Measurements from ENCODE around the gene SMCO4.
"Not testable (repeated sequence)": the region's sequence is repeated elsewhere in the genome, so short reads cannot be mapped to it uniquely, and the experiment has no call there.

The SMCO4 gene

DNA sequence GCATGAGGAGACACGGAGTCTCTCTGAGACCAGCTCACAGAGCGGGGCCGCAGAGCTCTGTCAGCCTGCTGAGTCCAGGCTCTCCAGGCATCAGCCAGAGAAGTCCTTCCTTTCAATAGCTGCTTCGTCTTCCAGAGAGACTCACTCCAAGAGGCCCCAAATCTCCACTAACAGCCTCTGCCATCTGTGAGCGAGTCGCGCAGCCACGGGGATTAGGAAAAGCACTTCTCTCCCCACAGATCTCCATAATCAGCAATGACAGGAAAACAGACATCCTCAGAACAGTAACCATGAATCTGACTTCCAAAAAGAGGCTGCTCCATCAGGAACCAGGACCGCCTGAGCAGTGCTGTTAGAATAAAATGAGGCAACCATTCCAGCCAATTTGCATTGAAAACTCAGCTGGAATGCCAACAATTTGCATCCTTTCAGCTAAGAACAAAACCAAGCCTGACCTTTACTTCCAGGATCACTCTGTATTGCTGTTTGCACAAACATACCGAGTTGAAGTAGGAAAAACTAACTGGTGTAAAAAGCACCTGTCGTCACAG lies 65.4 kb downstream of the SMCO4 start:
- DNase-seq (ENCODE audit: low read depth in 2 of 2), result no peak

DNA sequence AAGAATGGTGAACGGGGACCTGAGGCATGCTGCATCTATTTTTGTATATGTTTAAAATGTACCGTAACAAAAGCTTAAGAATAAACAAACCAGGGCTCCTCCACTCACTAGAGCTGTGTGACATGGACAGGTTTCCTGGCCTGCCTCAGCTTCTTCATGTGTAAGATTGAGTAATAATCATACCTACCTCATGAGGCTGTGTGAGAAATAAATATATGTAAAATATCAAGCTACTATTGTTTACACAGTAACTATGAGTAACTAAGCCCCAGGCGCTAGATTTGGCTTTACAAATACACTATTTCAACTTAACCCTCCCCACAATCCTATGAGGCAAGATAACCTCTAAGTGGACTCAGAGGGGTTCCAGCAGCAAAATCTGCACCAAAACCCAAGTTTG lies 66.4 kb downstream of the SMCO4 start:
- DNase-seq (ENCODE audit: low read depth in 2 of 2), result no peak

DNA sequence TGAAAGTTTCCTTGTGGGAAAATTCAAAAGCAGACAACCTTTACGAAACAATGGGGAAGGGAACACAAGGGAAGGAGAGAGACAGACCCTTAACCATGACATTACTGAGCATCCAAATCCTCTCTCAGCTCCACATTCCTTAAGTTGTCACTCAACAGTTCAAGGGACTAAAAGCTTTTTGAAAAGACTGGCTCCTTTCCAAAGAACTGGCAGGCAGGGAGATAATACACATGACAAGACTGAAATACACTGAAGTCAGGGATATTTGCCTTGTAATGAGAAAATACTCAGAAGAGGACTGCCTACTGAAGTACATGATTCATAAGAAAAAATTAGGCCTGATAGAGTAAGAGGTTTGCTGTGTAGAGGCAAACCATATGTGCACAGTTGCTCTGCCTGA lies 69.1 kb downstream of the SMCO4 start:
- DNase-seq (ENCODE audit: low read depth in 2 of 2), result no peak

DNA sequence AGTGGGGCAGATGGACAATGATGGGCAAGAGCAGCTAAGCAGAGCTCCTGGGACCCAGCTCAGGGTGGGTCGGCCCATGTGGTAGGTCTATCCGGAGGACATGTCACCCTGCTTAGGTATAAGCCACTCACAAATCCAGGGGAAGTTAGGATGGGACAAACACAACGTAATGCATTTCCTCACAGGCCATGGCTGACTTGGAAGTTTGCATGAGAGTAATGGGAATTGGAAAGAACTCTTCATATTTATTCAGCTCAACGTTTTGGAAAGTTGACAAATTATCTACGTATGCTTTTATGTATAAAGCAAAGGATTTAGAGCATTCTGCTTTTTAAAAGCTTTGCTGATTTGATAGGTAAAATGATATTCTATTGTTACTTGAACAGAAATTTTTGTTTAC lies 74.9 kb downstream of the SMCO4 start:
- DNase-seq (ENCODE audit: low read depth in 2 of 2), result no peak

DNA sequence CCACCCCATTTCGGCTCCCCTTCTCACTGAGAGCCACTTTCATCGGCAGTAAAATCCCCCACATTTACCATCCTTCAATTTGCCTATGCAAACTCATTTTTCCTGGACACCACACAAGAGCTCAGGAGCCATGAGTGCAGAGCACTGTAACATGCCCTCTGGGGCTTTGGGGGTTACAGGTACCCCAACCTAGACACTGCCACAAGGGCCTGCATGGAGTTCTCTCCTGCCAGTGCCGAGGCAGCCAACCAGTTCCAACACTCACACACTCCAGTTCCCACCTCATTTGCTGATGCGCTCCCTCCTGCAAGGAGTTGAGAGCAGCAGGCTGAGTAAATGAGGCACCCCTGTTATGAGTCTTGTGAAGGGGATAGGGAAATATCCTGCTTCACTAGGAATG lies 76.1 kb downstream of the SMCO4 start:
- no peak for DNase-seq (ENCODE audit: low read depth in 2 of 2)

DNA sequence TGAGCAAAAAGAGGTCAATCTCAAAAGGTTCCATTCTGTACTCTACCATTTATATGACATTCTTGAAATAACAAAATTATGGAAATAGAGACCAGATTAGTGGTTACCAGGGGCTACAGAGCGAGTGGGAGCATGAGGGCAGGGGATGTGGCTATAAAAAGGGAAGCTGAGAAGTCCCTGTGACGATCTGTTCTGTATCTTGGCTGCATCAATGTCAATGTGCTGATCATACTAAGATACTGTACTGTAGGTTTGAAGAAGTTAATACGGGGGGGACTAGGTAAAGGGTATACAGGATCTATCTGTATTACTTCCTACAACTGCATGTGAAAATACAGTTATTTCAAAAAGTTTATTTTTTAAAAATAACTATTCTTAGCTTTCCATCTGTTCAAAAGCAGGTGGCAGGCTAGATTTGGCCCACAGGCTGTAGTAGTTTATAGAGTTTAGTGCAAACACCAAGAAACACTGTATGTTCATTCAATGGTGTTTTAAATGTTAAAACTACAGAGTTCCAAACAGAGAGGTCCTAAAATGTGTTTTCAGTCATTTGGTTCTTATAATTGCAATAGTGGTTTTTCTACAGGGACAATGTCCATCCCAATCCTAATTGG lies 78.2 kb downstream of the SMCO4 start:
- no peak for DNase-seq (ENCODE audit: low read depth in 2 of 2)

DNA sequence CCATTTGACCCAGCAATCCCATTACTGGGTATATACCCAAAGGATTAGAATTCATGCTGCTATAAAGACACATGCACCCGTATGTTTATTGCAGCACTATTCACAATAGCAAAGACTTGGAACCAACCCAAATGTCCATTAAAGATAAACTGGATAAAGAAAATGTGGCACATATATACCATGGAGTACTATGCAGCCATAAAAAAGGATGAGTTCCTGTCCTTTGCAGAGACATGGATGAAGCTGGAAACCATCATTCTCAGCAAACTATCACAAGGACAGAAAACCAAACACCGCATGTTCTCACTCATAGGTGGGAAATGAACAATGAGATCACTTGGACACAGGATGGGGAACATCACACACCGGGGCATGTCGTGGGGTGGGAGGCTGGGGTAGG lies 79.5 kb downstream of the SMCO4 start:
- DNase-seq (ENCODE audit: low read depth in 2 of 2), result not testable (repeated sequence)

DNA sequence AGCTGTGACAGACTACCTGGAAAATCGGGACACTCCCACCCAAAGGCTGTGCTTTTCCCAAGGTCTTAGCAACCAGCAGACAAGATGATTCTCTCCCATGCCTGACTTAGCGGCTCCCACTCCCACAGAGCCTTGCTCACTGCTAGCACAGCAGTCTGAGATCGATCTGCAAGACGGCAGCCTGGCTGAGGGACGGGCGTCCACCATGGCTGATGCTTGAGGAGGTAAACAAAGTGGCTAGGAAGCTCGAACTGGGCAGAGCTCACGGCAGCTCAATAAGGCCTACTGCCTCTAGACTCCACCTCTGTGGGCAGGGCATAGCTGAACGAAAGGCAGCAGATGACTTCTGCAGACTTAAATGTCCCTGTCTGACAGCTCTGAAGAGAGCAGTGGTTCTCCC lies 84.9 kb downstream of the SMCO4 start:
- no peak for DNase-seq (ENCODE audit: low read depth in 2 of 2)

DNA sequence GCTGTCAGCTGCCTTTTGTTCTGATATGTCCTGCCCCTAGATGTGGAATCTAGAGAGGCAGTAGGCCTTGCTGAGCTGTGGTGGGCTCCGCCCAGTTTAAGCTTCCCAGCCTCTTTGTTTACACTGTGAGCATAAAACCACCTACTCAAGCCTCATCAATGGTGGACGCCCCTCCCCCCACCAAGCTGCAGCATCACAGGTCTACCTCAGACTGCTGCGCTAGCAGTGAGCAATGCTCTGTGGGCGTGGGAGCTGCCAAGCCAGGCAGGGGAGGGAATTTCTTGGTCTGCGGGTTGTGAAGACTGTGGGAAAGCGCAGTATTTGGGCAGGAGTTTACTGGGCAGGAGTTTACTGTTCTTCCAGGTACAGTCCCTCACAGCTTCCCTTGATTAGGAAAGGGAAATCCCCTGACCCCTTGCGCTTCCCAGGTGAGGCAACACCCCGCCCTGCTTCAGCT lies 98.5 kb downstream of the SMCO4 start:
- no peak for DNase-seq (ENCODE audit: low read depth in 2 of 2)

DNA sequence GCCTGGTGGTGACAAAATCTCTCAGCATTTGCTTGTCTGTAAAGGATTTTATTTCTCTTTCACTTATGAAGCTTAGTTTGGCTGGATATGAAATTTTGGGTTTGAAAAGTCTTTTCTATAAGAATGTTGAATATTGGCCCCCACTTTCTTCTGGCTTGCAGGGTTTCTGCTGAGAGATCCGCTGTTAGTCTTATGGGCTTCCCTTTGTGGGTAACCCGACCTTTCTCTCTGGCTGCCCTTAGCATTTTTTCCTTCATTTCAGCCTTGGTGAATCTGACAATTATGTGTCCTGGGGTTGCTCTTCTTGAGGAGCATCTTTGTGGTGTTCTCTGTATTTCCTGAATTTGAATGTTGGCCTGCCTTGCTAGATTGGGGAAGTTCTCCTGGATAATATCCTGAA lies 100.0 kb downstream of the SMCO4 start:
- not testable (repeated sequence) for DNase-seq (ENCODE audit: low read depth in 2 of 2)

DNA sequence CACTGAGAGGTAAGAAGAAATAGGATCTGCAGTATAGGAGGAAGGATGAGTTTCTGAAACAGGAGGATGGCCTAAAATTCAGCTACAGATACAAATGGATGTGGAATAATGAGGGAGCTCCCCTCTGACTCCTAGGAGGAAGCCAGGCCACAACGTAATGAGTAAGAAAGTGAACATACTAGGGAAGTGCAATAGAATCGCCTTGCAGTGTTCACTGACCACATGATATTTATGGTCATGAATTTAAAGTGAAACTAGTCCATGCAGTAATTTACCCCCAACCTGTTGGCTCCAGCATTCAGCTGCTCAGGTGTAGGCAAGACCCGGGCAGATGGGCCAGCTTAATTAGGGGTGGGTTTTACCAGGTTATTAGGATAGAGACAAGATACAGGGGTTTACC lies 110.9 kb downstream of the SMCO4 start:
- DNase-seq (ENCODE audit: low read depth in 2 of 2), result no peak

Measured in stimulated activated CD8-positive, alpha-beta memory T cell treated with anti-CD3 and anti-CD28 coated beads, Interleukin-2, amount 100 ng/mL, for 1 hour (primary cell).